Liver (tissue), 9 donors: ENCODE data around the gene EMX1. TPM values are rescaled to one million over a fixed set of nuclear protein-coding genes. Genes with fewer than 3 reads are reported as not detected.

ENCODE experiments used
- DNase-seq: peaks from one replicate; pipeline ENCODE4 v3.0.0-alpha.2; 2017; ENCODE audit warnings: low spot score
- H3K27ac ChIP-seq, 2 donors: one replicate each; pipeline ENCODE4 v1.7.0; 2013; ENCODE audit warnings: inconsistent platforms in 2 of 2, low read length in 2 of 2, control low read depth in 1 of 2, low read depth in 1 of 2, mild to moderate bottlenecking in 1 of 2
- H3K27me3 ChIP-seq, 4 donors: one replicate each; pipeline versions ENCODE4 v1.6.1 to v1.7.0; 2013; ENCODE audit warnings: low read length in 3 of 4, inconsistent platforms in 1 of 4, mild to moderate bottlenecking in 1 of 4, moderate library complexity in 1 of 4; ENCODE audit not compliant: control insufficient read depth in 4 of 4, insufficient read depth in 4 of 4
- H3K36me3 ChIP-seq, 4 donors: one replicate each; pipeline versions ENCODE4 v1.6.1 to v1.7.0; 2013; ENCODE audit warnings: low read length in 3 of 4, mild to moderate bottlenecking in 3 of 4, low read depth in 1 of 4, moderate library complexity in 1 of 4; ENCODE audit not compliant: control insufficient read depth in 4 of 4, insufficient read depth in 3 of 4
- H3K4me1 ChIP-seq, 4 donors: one replicate each; pipeline versions ENCODE4 v1.6.1 to v1.7.0; 2013; ENCODE audit warnings: low read length in 3 of 4, mild to moderate bottlenecking in 3 of 4, moderate library complexity in 1 of 4; ENCODE audit not compliant: control insufficient read depth in 4 of 4, insufficient read depth in 4 of 4
- H3K4me3 ChIP-seq, 3 donors: one replicate each; pipeline versions ENCODE4 v1.6.1 to v1.7.0; 2013; ENCODE audit warnings: low read length in 3 of 3, control low read depth in 1 of 3, low read depth in 1 of 3, mild to moderate bottlenecking in 1 of 3
- H3K9ac ChIP-seq, 2 donors: one replicate each; pipeline ENCODE4 v1.7.0; 2013; ENCODE audit warnings: low read length in 2 of 2, mild to moderate bottlenecking in 2 of 2, moderate library complexity in 2 of 2, control low read depth in 1 of 2, low read depth in 1 of 2
- H3K9me3 ChIP-seq, 4 donors: one replicate each; pipeline versions ENCODE4 v1.6.1 to v1.7.0; 2013; ENCODE audit warnings: low read length in 3 of 4; ENCODE audit not compliant: control insufficient read depth in 4 of 4
- CTCF ChIP-seq: fragments of 150-350 bp; IDR thresholded peaks from 2 replicates; pipeline ENCODE4 v1.5.1; 2017; ENCODE audit warnings: improper control_type of control experiment, low read depth, low read length; ENCODE audit not compliant: missing input control
- FOXA1 ChIP-seq: IDR thresholded peaks from 2 replicates; pipeline ENCODE4 v1.6.1; 2016; ENCODE audit warnings: antibody characterized with exemption
- FOXA2 ChIP-seq: IDR thresholded peaks from 2 replicates; pipeline ENCODE4 v1.6.1; 2016; ENCODE audit warnings: antibody characterized with exemption
- GABPA ChIP-seq, 2 donors: IDR thresholded peaks in 1 of 2; conservative IDR thresholded peaks in 1 of 2; 2 replicates each; pipeline ENCODE4 v1.6.1; 2016; ENCODE audit warnings: antibody characterized with exemption in 2 of 2, mild to moderate bottlenecking in 1 of 2, moderate library complexity in 1 of 2
- HNF4A ChIP-seq, 2 donors: conservative IDR thresholded peaks; 2 replicates each; pipeline ENCODE4 v1.6.1; 2016; ENCODE audit warnings: antibody characterized with exemption in 2 of 2, mild to moderate bottlenecking in 2 of 2
- HNF4G ChIP-seq: IDR thresholded peaks from 2 replicates; pipeline ENCODE4 v1.6.1; 2016; ENCODE audit warnings: antibody characterized with exemption
- JUND ChIP-seq, 2 donors: IDR thresholded peaks; 2 replicates each; pipeline ENCODE4 v1.6.1; 2016; ENCODE audit warnings: antibody characterized with exemption in 2 of 2
- MAX ChIP-seq: IDR thresholded peaks from 2 replicates; pipeline ENCODE4 v1.6.1; 2016; ENCODE audit warnings: antibody characterized with exemption
- RAD21 ChIP-seq, 2 donors: IDR thresholded peaks; 2 replicates each; pipeline ENCODE4 v1.6.1; 2016; ENCODE audit warnings: antibody characterized with exemption in 2 of 2, mild to moderate bottlenecking in 2 of 2
- REST ChIP-seq: IDR thresholded peaks from 2 replicates; pipeline ENCODE4 v1.6.1; 2016; ENCODE audit warnings: antibody characterized with exemption, mild to moderate bottlenecking
- RXRA ChIP-seq, 2 donors: IDR thresholded peaks; 2 replicates each; pipeline ENCODE4 v1.6.1; 2017 to 2018; ENCODE audit warnings: antibody characterized with exemption in 2 of 2, mild to moderate bottlenecking in 1 of 2
- SP1 ChIP-seq: IDR thresholded peaks from 2 replicates; pipeline ENCODE4 v1.6.1; 2018; ENCODE audit warnings: antibody characterized with exemption, mild to moderate bottlenecking
- TAF1 ChIP-seq: conservative IDR thresholded peaks from 2 replicates; pipeline ENCODE4 v1.6.1; 2016; ENCODE audit warnings: antibody characterized with exemption, mild to moderate bottlenecking
- ZBTB33 ChIP-seq: IDR thresholded peaks from 2 replicates; pipeline ENCODE4 v1.6.1; 2016; ENCODE audit warnings: antibody characterized with exemption
- WGBS: extraction: QIAGEN DNeasy Blood & Tissue Kit; methylation state at CpG from one replicate; pipeline ENCODE4 v1.1.7; 2013; 5-methylcytosine and 5-hydroxymethylcytosine counted together
- polyA plus RNA-seq, 2 donors: library from polyadenylated mRNA; stranded (reverse) in 1 of 2; unstranded in 1 of 2; fragments of 200-250 nt in 1 of 2; fragments of >200 nt in 1 of 2; fragmentation: Nextera tagmentation in 1 of 2; extraction: Ambion mirVana in 1 of 2; gene quantifications; one replicate each; pipeline versions ENCODE4 v1.2.1 to v1.2.3, GENCODE V29; 2013 to 2015
- total RNA-seq, 2 donors: library from RNA; depleted of rRNA; stranded (reverse); fragments of >200 nt; gene quantifications; one replicate each; pipeline ENCODE4 v1.2.3, GENCODE V29; 2014
- donor health status: healthy.
- donor health status: healthy.
- donor health status: healthy.
- donor health status: healthy.
- donor health status: healthy.

The EMX1 gene
- total and polyA plus RNA-seq, 4 donors: 0.06 to 0.18 (median 0.08) TPM; not detected in 1

- Histone ChIP-seq H3K36me3 (no peaks in the 10 kb centered on the region), H3K27ac (no peak overlapping the region), H3K4me1 (no peaks in the 10 kb centered on the region), H3K4me3 (no peak overlapping the region), H3K9ac (no peak overlapping the region), H3K9me3 (no peaks in the 10 kb centered on the region), H3K27me3 (no peaks in the 10 kb centered on the region)
- no peak for DNase-seq
- TF ChIP-seq ZBTB33: no peak
- no peak for TF ChIP-seq CTCF
- TF ChIP-seq HNF4G: no peak
- no peak for TF ChIP-seq RXRA (IDR thresholded peaks at IDR 0.05)
- WGBS: 71% methylated on average over 19 of the region's 19 CpGs
Observed at GRCh38 chr2:72936660-72937355, 19.5 kb downstream of the EMX1 start.

GRCh38 chr2:72937356-72937669 lies 20.0 kb downstream of the EMX1 start:
- no peak overlapping the region for H3K9ac ChIP-seq
- H3K27me3 ChIP-seq: no peaks in the 10 kb centered on the region
- no peaks in the 10 kb centered on the region for H3K9me3 ChIP-seq
- TF ChIP-seq HNF4A (conservative IDR thresholded peaks at IDR 0.05) (no peak), CTCF (no peak), MAX (no peak), JUND (IDR thresholded peaks at IDR 0.05) (no peak), FOXA1 (no peak)
- H3K36me3 ChIP-seq: peaks cover 0 to 3% (median 0%) of the 10 kb centered on the region in 4 donors
- no peaks in the 10 kb centered on the region for H3K4me1 ChIP-seq
- no peak for DNase-seq
- WGBS: 82% methylated on average over 15 of the region's 15 CpGs
- H3K4me3 ChIP-seq: no peak overlapping the region
- no peak overlapping the region for H3K27ac ChIP-seq

GRCh38 chr2:72938455-72938854 lies 21.1 kb downstream of the EMX1 start:
- H3K9ac ChIP-seq: no peak overlapping the region
- no peaks in the 10 kb centered on the region for H3K27me3 ChIP-seq
- DNase-seq: no peak
- no peaks in the 10 kb centered on the region for H3K4me1 ChIP-seq
- WGBS: 90% methylated on average over 5 of the region's 5 CpGs
- H3K36me3 ChIP-seq: peaks cover 0 to 10% (median 0%) of the 10 kb centered on the region in 4 donors
- H3K9me3 ChIP-seq: no peaks in the 10 kb centered on the region
- no peak overlapping the region for H3K27ac ChIP-seq
- no peak overlapping the region for H3K4me3 ChIP-seq
- no peak for TF ChIP-seq HNF4A (conservative IDR thresholded peaks at IDR 0.05)
- TF ChIP-seq GABPA (IDR thresholded peaks at IDR 0.05 in 1 of 2, conservative IDR thresholded peaks at IDR 0.05 in 1 of 2): no peak
- no peak for TF ChIP-seq ZBTB33
- TF ChIP-seq REST: no peak
- no peak for TF ChIP-seq FOXA1
- no peak for TF ChIP-seq TAF1
- no peak for TF ChIP-seq FOXA2
- TF ChIP-seq RAD21 (IDR thresholded peaks at IDR 0.05): no peak
- no peak for TF ChIP-seq SP1
